H9 (cell line): ENCODE data around the gene ZMIZ1. TPM values are rescaled to one million over a fixed set of nuclear protein-coding genes. Genes with fewer than 3 reads are reported as not detected.

Source experiments
- DNase-seq: peaks from one replicate; pipeline ENCODE4 v3.0.0-alpha.2; 2017
- H2AFZ ChIP-seq: one replicate; pipeline ENCODE4 v1.6.1; 2013; ENCODE audit warnings: mild to moderate bottlenecking, low read length, control low read depth, moderate library complexity
- H2AK5ac ChIP-seq: 2 replicates; pipeline ENCODE4 v1.6.1; 2013; ENCODE audit warnings: low read length, control low read depth, mixed read lengths; ENCODE audit not compliant: insufficient read length
- H2BK120ac ChIP-seq: one replicate; pipeline ENCODE4 v1.6.1; 2013; ENCODE audit warnings: low read depth, mild to moderate bottlenecking, low read length, control low read depth, inconsistent platforms; ENCODE audit not compliant: poor library complexity, severe bottlenecking
- H2BK12ac ChIP-seq: 2 replicates; pipeline ENCODE4 v1.6.1; 2013; ENCODE audit warnings: low read length, control low read depth, mixed read lengths, low read depth; ENCODE audit not compliant: insufficient read length
- H2BK15ac ChIP-seq: 2 replicates; pipeline ENCODE4 v1.6.1; 2013; ENCODE audit warnings: low read depth, low read length, control low read depth
- H2BK20ac ChIP-seq: one replicate; pipeline ENCODE4 v1.6.1; 2013; ENCODE audit warnings: low read depth, mild to moderate bottlenecking, low read length, control low read depth, inconsistent platforms; ENCODE audit not compliant: poor library complexity, severe bottlenecking
- H2BK5ac ChIP-seq: 2 replicates; pipeline ENCODE4 v1.6.1; 2013; ENCODE audit warnings: low read length, control low read depth, mixed read lengths; ENCODE audit not compliant: insufficient read length
- H3K14ac ChIP-seq: 2 replicates; pipeline ENCODE4 v1.6.1; 2013; ENCODE audit warnings: low read length, control low read depth; ENCODE audit not compliant: insufficient read depth
- H3K18ac ChIP-seq: 2 replicates; pipeline ENCODE4 v1.6.1; 2013; ENCODE audit warnings: low read depth, mild to moderate bottlenecking, mixed read lengths, low read length, control low read depth; ENCODE audit not compliant: insufficient read length
- H3K23ac ChIP-seq: 2 replicates; pipeline ENCODE4 v1.6.1; 2013; ENCODE audit warnings: low read length, control low read depth, mixed read lengths, low read depth; ENCODE audit not compliant: insufficient read length
- H3K23me2 ChIP-seq: 2 replicates; pipeline ENCODE4 v1.6.1; 2013; ENCODE audit warnings: low read depth, mild to moderate bottlenecking, mixed read lengths, low read length, control low read depth; ENCODE audit not compliant: insufficient read length, poor library complexity, severe bottlenecking
- H3K27ac ChIP-seq: 2 replicates; pipeline ENCODE4 v1.5.1; 2013; ENCODE audit warnings: low read length, control low read depth, mixed read lengths, low read depth; ENCODE audit not compliant: insufficient read length
- H3K27me3 ChIP-seq: 2 replicates; pipeline ENCODE4 v1.6.1; 2013; ENCODE audit warnings: low read length, control low read depth, inconsistent platforms; ENCODE audit not compliant: insufficient read depth
- H3K4ac ChIP-seq: 2 replicates; pipeline ENCODE4 v1.6.1; 2013; ENCODE audit warnings: low read depth, mild to moderate bottlenecking, control low read depth, inconsistent platforms, low read length, moderate library complexity
- H3K4me1 ChIP-seq: 2 replicates; pipeline ENCODE4 v1.6.1; 2013; ENCODE audit warnings: low read length, control low read depth, inconsistent platforms; ENCODE audit not compliant: insufficient read depth
- H3K4me2 ChIP-seq: 2 replicates; pipeline ENCODE4 v1.6.1; 2013; ENCODE audit warnings: low read length, control low read depth, mixed read lengths; ENCODE audit not compliant: insufficient read length, insufficient read depth
- H3K56ac ChIP-seq: 2 replicates; pipeline ENCODE4 v1.6.1; 2013; ENCODE audit warnings: low read depth, mild to moderate bottlenecking, mixed read lengths, low read length, control low read depth; ENCODE audit not compliant: insufficient read length
- H3K79me1 ChIP-seq: 2 replicates; pipeline ENCODE4 v1.6.1; 2013; ENCODE audit warnings: low read depth, mild to moderate bottlenecking, moderate library complexity, low read length, control low read depth, inconsistent platforms; ENCODE audit not compliant: insufficient read depth, poor library complexity, severe bottlenecking
- H3K79me2 ChIP-seq: 2 replicates; pipeline ENCODE4 v1.6.1; 2013; ENCODE audit warnings: low read length, control low read depth, inconsistent platforms; ENCODE audit not compliant: insufficient read depth
- H3K9ac ChIP-seq: 2 replicates; pipeline ENCODE4 v1.6.1; 2013; ENCODE audit warnings: low read length, control low read depth, mixed read lengths; ENCODE audit not compliant: insufficient read length; ENCODE audit errors: extremely low read depth
- H3K9me3 ChIP-seq: one replicate; pipeline ENCODE4 v1.6.1; 2013; ENCODE audit warnings: low read depth, low read length, inconsistent platforms; ENCODE audit not compliant: control insufficient read depth
- H3T11ph ChIP-seq: one replicate; pipeline ENCODE4 v1.6.1; 2013; ENCODE audit warnings: mild to moderate bottlenecking, low read length, control low read depth, inconsistent platforms
- H4K20me1 ChIP-seq: one replicate; pipeline ENCODE4 v1.6.1; 2013; ENCODE audit not compliant: control insufficient read depth, insufficient read length, insufficient read depth
- H4K5ac ChIP-seq: 2 replicates; pipeline ENCODE4 v1.6.1; 2013; ENCODE audit warnings: low read depth, mild to moderate bottlenecking, mixed read lengths, low read length, control low read depth; ENCODE audit not compliant: insufficient read length
- H4K8ac ChIP-seq: replicated peaks from 2 replicates; pipeline ENCODE4 v1.6.1; 2013; ENCODE audit warnings: low read length, control low read depth, mixed read lengths, low read depth; ENCODE audit not compliant: insufficient read length
- H4K91ac ChIP-seq: 2 replicates; pipeline ENCODE4 v1.6.1; 2013; ENCODE audit warnings: low read depth, mild to moderate bottlenecking, moderate library complexity, mixed read lengths, low read length, control low read depth; ENCODE audit not compliant: insufficient read length
- H3K27ac Mint-ChIP-seq, 3 experiments: 2 replicates in 2 of 3; 3 replicates in 1 of 3; pipeline ENCODE4 v1.8.0; 2020 to 2021; ENCODE audit warnings: mixed read lengths in 3 of 3, mild to moderate bottlenecking in 1 of 3, moderate library complexity in 1 of 3
- H3K27me3 Mint-ChIP-seq: 2 replicates; pipeline ENCODE4 v1.8.0; 2021; ENCODE audit warnings: low read depth, mild to moderate bottlenecking, moderate library complexity, mixed read lengths
- H3K36me3 Mint-ChIP-seq, 3 experiments: 2 replicates in 2 of 3; 3 replicates in 1 of 3; pipeline ENCODE4 v1.8.0; 2020 to 2021; ENCODE audit warnings: low read depth in 3 of 3, mixed read lengths in 3 of 3; ENCODE audit not compliant: insufficient read depth in 1 of 3
- H3K4me1 Mint-ChIP-seq, 2 experiments: 2 replicates each; pipeline ENCODE4 v1.8.0; 2020; ENCODE audit warnings: mixed read lengths in 2 of 2
- H3K4me3 Mint-ChIP-seq, 2 experiments: 2 replicates in 1 of 2; 3 replicates in 1 of 2; pipeline ENCODE4 v1.8.0; 2020 to 2021; ENCODE audit warnings: mild to moderate bottlenecking in 2 of 2, mixed read lengths in 2 of 2, moderate library complexity in 1 of 2
- H3K9me3 Mint-ChIP-seq, 2 experiments: 2 replicates in 1 of 2; 3 replicates in 1 of 2; pipeline ENCODE4 v1.8.0; 2020; ENCODE audit warnings: mild to moderate bottlenecking in 2 of 2, mixed read lengths in 2 of 2, moderate library complexity in 1 of 2
- CTCF ChIP-seq: fragments of 200-600 bp; sonication (generic); conservative IDR thresholded peaks from 3 replicates; pipeline ENCODE4 v1.8.0; 2021; ENCODE audit warnings: antibody characterized with exemption, mild to moderate bottlenecking
- WGBS: extraction: QIAGEN DNeasy Blood & Tissue Kit; methylation state at CpG from one replicate; pipeline ENCODE4 v1.1.7; 2013; ENCODE audit warnings: missing lambda C conversion rate, low lambda C conversion rate, mixed read lengths; ENCODE audit not compliant: insufficient read length; ENCODE audit errors: extremely low coverage; 5-methylcytosine and 5-hydroxymethylcytosine counted together
- total RNA-seq: library from RNA; stranded (reverse); gene quantifications from 2 replicates; pipeline ENCODE4 v1.2.1, GENCODE V29; 2021

Gene ZMIZ1
- total RNA-seq, 1 experiment from 2014 or later = 36.9 TPM

- no peak for TF ChIP-seq CTCF
- H2AK5ac ChIP-seq = no peak overlapping the region
- Mint-ChIP-seq H3K36me3 (no peaks in the 10 kb centered on the region; a peak in 2 of 7 replicates), H3K4me3 (no peak overlapping the region), H3K27me3 (no peaks in the 10 kb centered on the region; the same call in 1 of the 2 replicates), H3K9me3 (no peaks in the 10 kb centered on the region), H3K27ac (no peak overlapping the region), H3K4me1 (peaks cover 47 to 71% of the 10 kb centered on the region in 2 experiments)
- H3K4ac ChIP-seq = no peak overlapping the region
- H3K56ac ChIP-seq = no peak overlapping the region
- H4K20me1 ChIP-seq = peaks cover 2% of the 10 kb centered on the region
- H2BK120ac ChIP-seq = no peak overlapping the region
- no peak overlapping the region for H3T11ph ChIP-seq
- H3K79me1 ChIP-seq = no peaks in the 10 kb centered on the region
- no peaks in the 10 kb centered on the region for H3K9me3 ChIP-seq
- no peak overlapping the region for H3K9ac ChIP-seq
- no peak overlapping the region for H3K23ac ChIP-seq
- no CpG with 5 or more reads among the region's 7 CpGs for WGBS
- no peak overlapping the region for H2BK12ac ChIP-seq
- H3K79me2 ChIP-seq = no peaks in the 10 kb centered on the region
- H4K91ac ChIP-seq = no peak overlapping the region
- H3K18ac ChIP-seq = no peak overlapping the region
- no peak overlapping the region for H3K27ac ChIP-seq
- H2BK5ac ChIP-seq = no peak overlapping the region
- H3K27me3 ChIP-seq = no peaks in the 10 kb centered on the region
- DNase-seq = no peak
- no peak overlapping the region for H2BK20ac ChIP-seq
- no peak overlapping the region for H4K5ac ChIP-seq
- peaks cover 8% of the 10 kb centered on the region; the same call in 1 of the 2 replicates for H3K4me1 ChIP-seq
- H4K8ac ChIP-seq = no peak overlapping the region
- H3K4me2 ChIP-seq = no peak overlapping the region
- no peaks in the 10 kb centered on the region for H3K23me2 ChIP-seq
- no peak overlapping the region; the same call in 1 of the 2 replicates for H3K14ac ChIP-seq
- H2AFZ ChIP-seq = no peak overlapping the region
- H2BK15ac ChIP-seq = no peak overlapping the region
Observed at GRCh38 chr10:79179957-79180309, 111.2 kb downstream of the ZMIZ1 start.
